Measurements from ENCODE around the gene TBC1D22A. TPM values are rescaled to one million over a fixed set of nuclear protein-coding genes. Genes with fewer than 3 reads are reported as not detected.

Gene TBC1D22A
- polyA plus RNA-seq, 2 donors = 15.1 to 17.4 TPM

- 88 to 96% methylated on average over 6 of the region's 6 CpGs for WGBS, 2 donors
- Histone ChIP-seq H3K4me1 (ENCODE audit: control insufficient read depth in 2 of 2, insufficient read depth in 2 of 2, low read length in 1 of 2) (peaks cover 0 to 3% of the 10 kb centered on the region in 2 donors), H3K9me3 (ENCODE audit: control insufficient read depth in 2 of 2, insufficient read depth in 1 of 2, low read depth in 1 of 2, low read length in 1 of 2) (no peaks in the 10 kb centered on the region), H3K27ac (ENCODE audit: low read depth in 2 of 2, low read length in 1 of 2) (no peak overlapping the region), H3K4me3 (ENCODE audit: low read depth in 1 of 2, low read length in 2 of 2) (no peak overlapping the region), H3K27me3 (ENCODE audit: control insufficient read depth in 1 of 2, insufficient read depth in 2 of 2, low read length in 2 of 2) (no peaks in the 10 kb centered on the region), H3K36me3 (ENCODE audit: control insufficient read depth in 2 of 2, insufficient read depth in 2 of 2, low read length in 1 of 2) (peaks cover 0 to 2% of the 10 kb centered on the region in 2 donors)
Measured at GRCh38 chr22:46857885-46858143, 95.4 kb downstream of the TBC1D22A start.

- Histone ChIP-seq H3K36me3 (ENCODE audit: control insufficient read depth in 2 of 2, insufficient read depth in 2 of 2, low read length in 1 of 2) (peaks cover 0 to 5% of the 10 kb centered on the region in 2 donors), H3K27ac (ENCODE audit: low read depth in 2 of 2, low read length in 1 of 2) (no peak overlapping the region), H3K27me3 (ENCODE audit: control insufficient read depth in 1 of 2, insufficient read depth in 2 of 2, low read length in 2 of 2) (no peaks in the 10 kb centered on the region), H3K4me1 (ENCODE audit: control insufficient read depth in 2 of 2, insufficient read depth in 2 of 2, low read length in 1 of 2) (peaks cover 0 to 3% of the 10 kb centered on the region in 2 donors), H3K4me3 (ENCODE audit: low read depth in 1 of 2, low read length in 2 of 2) (no peak overlapping the region), H3K9me3 (ENCODE audit: control insufficient read depth in 2 of 2, insufficient read depth in 1 of 2, low read depth in 1 of 2, low read length in 1 of 2) (no peaks in the 10 kb centered on the region)
- WGBS, 2 donors = 96% methylated on average over 23 of the region's 23 CpGs
Measured at GRCh38 chr22:46858181-46858771, 95.8 kb downstream of the TBC1D22A start.

- H3K36me3 ChIP-seq (ENCODE audit: control insufficient read depth in 2 of 2, insufficient read depth in 2 of 2, low read length in 1 of 2) = peaks cover 0 to 5% of the 10 kb centered on the region in 2 donors
- H3K27me3 ChIP-seq (ENCODE audit: control insufficient read depth in 1 of 2, insufficient read depth in 2 of 2, low read length in 2 of 2) = no peaks in the 10 kb centered on the region
- WGBS, 2 donors = 96% methylated on average over 16 of the region's 16 CpGs
- H3K27ac ChIP-seq (ENCODE audit: low read depth in 2 of 2, low read length in 1 of 2) = no peak overlapping the region
- no peak overlapping the region for H3K4me3 ChIP-seq (ENCODE audit: low read depth in 1 of 2, low read length in 2 of 2)
- peaks cover 0 to 3% of the 10 kb centered on the region in 2 donors for H3K4me1 ChIP-seq (ENCODE audit: control insufficient read depth in 2 of 2, insufficient read depth in 2 of 2, low read length in 1 of 2)
- H3K9me3 ChIP-seq (ENCODE audit: control insufficient read depth in 2 of 2, insufficient read depth in 1 of 2, low read depth in 1 of 2, low read length in 1 of 2) = no peaks in the 10 kb centered on the region
Measured at GRCh38 chr22:46860562-46860961, 98.1 kb downstream of the TBC1D22A start.

- Histone ChIP-seq H3K4me3 (ENCODE audit: low read depth in 1 of 2, low read length in 2 of 2) (no peak overlapping the region), H3K36me3 (ENCODE audit: control insufficient read depth in 2 of 2, insufficient read depth in 2 of 2, low read length in 1 of 2) (peaks cover 0 to 5% of the 10 kb centered on the region in 2 donors), H3K9me3 (ENCODE audit: control insufficient read depth in 2 of 2, insufficient read depth in 1 of 2, low read depth in 1 of 2, low read length in 1 of 2) (no peaks in the 10 kb centered on the region), H3K27ac (ENCODE audit: low read depth in 2 of 2, low read length in 1 of 2) (no peak overlapping the region), H3K27me3 (ENCODE audit: control insufficient read depth in 1 of 2, insufficient read depth in 2 of 2, low read length in 2 of 2) (no peaks in the 10 kb centered on the region), H3K4me1 (ENCODE audit: control insufficient read depth in 2 of 2, insufficient read depth in 2 of 2, low read length in 1 of 2) (peaks cover 0 to 3% of the 10 kb centered on the region in 2 donors)
- 94 to 97% methylated on average over 16 of the region's 16 CpGs for WGBS, 2 donors
Measured at GRCh38 chr22:46861468-46862367, 99.3 kb downstream of the TBC1D22A start.

- Histone ChIP-seq H3K4me1 (ENCODE audit: control insufficient read depth in 2 of 2, insufficient read depth in 2 of 2, low read length in 1 of 2) (peaks cover 0 to 3% of the 10 kb centered on the region in 2 donors), H3K27ac (ENCODE audit: low read depth in 2 of 2, low read length in 1 of 2) (no peak overlapping the region), H3K4me3 (ENCODE audit: low read depth in 1 of 2, low read length in 2 of 2) (no peak overlapping the region), H3K27me3 (ENCODE audit: control insufficient read depth in 1 of 2, insufficient read depth in 2 of 2, low read length in 2 of 2) (no peaks in the 10 kb centered on the region), H3K36me3 (ENCODE audit: control insufficient read depth in 2 of 2, insufficient read depth in 2 of 2, low read length in 1 of 2) (peaks cover 0 to 3% of the 10 kb centered on the region in 2 donors), H3K9me3 (ENCODE audit: control insufficient read depth in 2 of 2, insufficient read depth in 1 of 2, low read depth in 1 of 2, low read length in 1 of 2) (no peaks in the 10 kb centered on the region)
- 94 to 95% methylated on average over 17 of the region's 17 CpGs for WGBS, 2 donors
Measured at GRCh38 chr22:46862418-46863324, 100.2 kb downstream of the TBC1D22A start.

- H3K4me1 ChIP-seq (ENCODE audit: control insufficient read depth in 2 of 2, insufficient read depth in 2 of 2, low read length in 1 of 2) = peaks cover 0 to 3% of the 10 kb centered on the region in 2 donors
- no peaks in the 10 kb centered on the region for H3K9me3 ChIP-seq (ENCODE audit: control insufficient read depth in 2 of 2, insufficient read depth in 1 of 2, low read depth in 1 of 2, low read length in 1 of 2)
- no peaks in the 10 kb centered on the region for H3K27me3 ChIP-seq (ENCODE audit: control insufficient read depth in 1 of 2, insufficient read depth in 2 of 2, low read length in 2 of 2)
- H3K36me3 ChIP-seq (ENCODE audit: control insufficient read depth in 2 of 2, insufficient read depth in 2 of 2, low read length in 1 of 2) = peaks cover 0 to 3% of the 10 kb centered on the region in 2 donors
- no peak overlapping the region for H3K4me3 ChIP-seq (ENCODE audit: low read depth in 1 of 2, low read length in 2 of 2)
- no peak overlapping the region for H3K27ac ChIP-seq (ENCODE audit: low read depth in 2 of 2, low read length in 1 of 2)
- WGBS, 2 donors = 79 to 82% methylated on average over 6 of the region's 6 CpGs
Measured at GRCh38 chr22:46863794-46864193, 101.3 kb downstream of the TBC1D22A start.

- Histone ChIP-seq H3K27me3 (ENCODE audit: control insufficient read depth in 1 of 2, insufficient read depth in 2 of 2, low read length in 2 of 2) (no peaks in the 10 kb centered on the region), H3K4me3 (ENCODE audit: low read depth in 1 of 2, low read length in 2 of 2) (no peak overlapping the region), H3K9me3 (ENCODE audit: control insufficient read depth in 2 of 2, insufficient read depth in 1 of 2, low read depth in 1 of 2, low read length in 1 of 2) (no peaks in the 10 kb centered on the region), H3K27ac (ENCODE audit: low read depth in 2 of 2, low read length in 1 of 2) (no peak overlapping the region), H3K4me1 (ENCODE audit: control insufficient read depth in 2 of 2, insufficient read depth in 2 of 2, low read length in 1 of 2) (peaks cover 0 to 3% of the 10 kb centered on the region in 2 donors), H3K36me3 (ENCODE audit: control insufficient read depth in 2 of 2, insufficient read depth in 2 of 2, low read length in 1 of 2) (peaks cover 0 to 3% of the 10 kb centered on the region in 2 donors)
- 89 to 93% methylated on average over 10 of the region's 10 CpGs for WGBS, 2 donors
Measured at GRCh38 chr22:46864314-46865051, 102.0 kb downstream of the TBC1D22A start.

- Histone ChIP-seq H3K36me3 (ENCODE audit: control insufficient read depth in 2 of 2, insufficient read depth in 2 of 2, low read length in 1 of 2) (peaks cover 0 to 3% of the 10 kb centered on the region in 2 donors), H3K4me1 (ENCODE audit: control insufficient read depth in 2 of 2, insufficient read depth in 2 of 2, low read length in 1 of 2) (peaks cover 0 to 3% of the 10 kb centered on the region in 2 donors), H3K27me3 (ENCODE audit: control insufficient read depth in 1 of 2, insufficient read depth in 2 of 2, low read length in 2 of 2) (no peaks in the 10 kb centered on the region), H3K9me3 (ENCODE audit: control insufficient read depth in 2 of 2, insufficient read depth in 1 of 2, low read depth in 1 of 2, low read length in 1 of 2) (no peaks in the 10 kb centered on the region), H3K4me3 (ENCODE audit: low read depth in 1 of 2, low read length in 2 of 2) (no peak overlapping the region), H3K27ac (ENCODE audit: low read depth in 2 of 2, low read length in 1 of 2) (no peak overlapping the region)
- 97% methylated on average over 3 of the region's 3 CpGs for WGBS, 2 donors
Measured at GRCh38 chr22:46865052-46865434, 102.6 kb downstream of the TBC1D22A start.

- H3K27ac ChIP-seq (ENCODE audit: low read depth in 2 of 2, low read length in 1 of 2) = no peak overlapping the region
- 95 to 98% methylated on average over 7 of the region's 7 CpGs for WGBS, 2 donors
- H3K36me3 ChIP-seq (ENCODE audit: control insufficient read depth in 2 of 2, insufficient read depth in 2 of 2, low read length in 1 of 2) = peaks cover 0 to 3% of the 10 kb centered on the region in 2 donors
- no peaks in the 10 kb centered on the region for H3K9me3 ChIP-seq (ENCODE audit: control insufficient read depth in 2 of 2, insufficient read depth in 1 of 2, low read depth in 1 of 2, low read length in 1 of 2)
- H3K4me1 ChIP-seq (ENCODE audit: control insufficient read depth in 2 of 2, insufficient read depth in 2 of 2, low read length in 1 of 2) = peaks cover 0 to 3% of the 10 kb centered on the region in 2 donors
- no peak overlapping the region for H3K4me3 ChIP-seq (ENCODE audit: low read depth in 1 of 2, low read length in 2 of 2)
- H3K27me3 ChIP-seq (ENCODE audit: control insufficient read depth in 1 of 2, insufficient read depth in 2 of 2, low read length in 2 of 2) = no peaks in the 10 kb centered on the region
Measured at GRCh38 chr22:46865642-46866041, 103.2 kb downstream of the TBC1D22A start.
